ENCODE data around the gene PTPN3. TPM values are rescaled to one million over a fixed set of nuclear protein-coding genes. Genes with fewer than 3 reads are reported as not detected.

Gene PTPN3
- polyA plus RNA-seq, 4 donors, result 42.9 to 58.5 (median 49.1) TPM

GRCh38 chr9:109427886-109428285 is 70.2 kb downstream of the PTPN3 start:
- no peak for DNase-seq (ENCODE audit: low read depth in 4 of 4, low spot score in 3 of 4)

- DNase-seq (ENCODE audit: low read depth in 4 of 4, low spot score in 3 of 4), result no peak
These were observed 71.3 kb downstream of the PTPN3 start for GRCh38 chr9:109426626-109427402.

GRCh38 chr9:109424618-109425017 is 73.5 kb downstream of the PTPN3 start:
- DNase-seq (ENCODE audit: low read depth in 4 of 4, low spot score in 3 of 4), result no peak

- DNase-seq (ENCODE audit: low read depth in 4 of 4, low spot score in 3 of 4), result no peak
These were observed 74.2 kb downstream of the PTPN3 start for GRCh38 chr9:109423877-109424276.

GRCh38 chr9:109422641-109423040 is 75.5 kb downstream of the PTPN3 start:
- DNase-seq (ENCODE audit: low read depth in 4 of 4, low spot score in 3 of 4), result no peak

GRCh38 chr9:109421026-109421970 is 76.8 kb downstream of the PTPN3 start:
- no peak for DNase-seq (ENCODE audit: low read depth in 4 of 4, low spot score in 3 of 4)

GRCh38 chr9:109419531-109419930 is 78.6 kb downstream of the PTPN3 start:
- DNase-seq (ENCODE audit: low read depth in 4 of 4, low spot score in 3 of 4), result no peak

GRCh38 chr9:109418827-109419226 is 79.3 kb downstream of the PTPN3 start:
- DNase-seq (ENCODE audit: low read depth in 4 of 4, low spot score in 3 of 4), result no peak

GRCh38 chr9:109417585-109418544 is 80.2 kb downstream of the PTPN3 start:
- DNase-seq (ENCODE audit: low read depth in 4 of 4, low spot score in 3 of 4), result no peak

- DNase-seq (ENCODE audit: low read depth in 4 of 4, low spot score in 3 of 4), result no peak
These were observed 81.1 kb downstream of the PTPN3 start for GRCh38 chr9:109417054-109417453.

GRCh38 chr9:109416135-109416706 is 81.9 kb downstream of the PTPN3 start:
- no peak for DNase-seq (ENCODE audit: low read depth in 4 of 4, low spot score in 3 of 4)

- no peak for DNase-seq (ENCODE audit: low read depth in 4 of 4, low spot score in 3 of 4)
These were observed 83.9 kb downstream of the PTPN3 start for GRCh38 chr9:109414125-109414785.

GRCh38 chr9:109411798-109412352 is 86.2 kb downstream of the PTPN3 start:
- DNase-seq (ENCODE audit: low read depth in 4 of 4, low spot score in 3 of 4), result no peak

- no peak for DNase-seq (ENCODE audit: low read depth in 4 of 4, low spot score in 3 of 4)
These were observed 86.9 kb downstream of the PTPN3 start for GRCh38 chr9:109411069-109411761.

GRCh38 chr9:109409773-109410397 is 88.2 kb downstream of the PTPN3 start:
- DNase-seq (ENCODE audit: low read depth in 4 of 4, low spot score in 3 of 4), result no peak

- no peak for DNase-seq (ENCODE audit: low read depth in 4 of 4, low spot score in 3 of 4)
These were observed 89.2 kb downstream of the PTPN3 start for GRCh38 chr9:109408759-109409462.

GRCh38 chr9:109403766-109404320 is 94.3 kb downstream of the PTPN3 start:
- DNase-seq (ENCODE audit: low read depth in 4 of 4, low spot score in 3 of 4), result no peak

Data from right renal pelvis (tissue), 4 donors.